Endothelial cell of umbilical vein (primary cell): ENCODE measurements around the gene AKNAD1. TPM values are rescaled to one million over a fixed set of nuclear protein-coding genes. Genes with fewer than 3 reads are reported as not detected.

Experiments
- BruUV-seq: library from RNA; stranded (reverse); fragments of 400-500 nt; replicated peaks from 2 replicates; lab custom pipeline; 2021; lab: Mats Ljungman, UMichigan
- CTCF ChIA-PET: fragments of 300-600, 350-600 bp; sonication (Branson Sonifier 250); formaldehyde crosslinking; loops from one replicate; lab custom pipeline; 2021; ENCODE audit warnings: antibody characterized with exemption, inconsistent platforms; lab: Charles Lee
- POLR2A ChIA-PET: fragments of 300-600, 350-600 bp; sonication (Branson Sonifier 250); formaldehyde crosslinking; loops from one replicate; lab custom pipeline; 2021; ENCODE audit warnings: antibody characterized with exemption, inconsistent platforms; lab: Charles Lee
- DNase-seq: peaks from one replicate; pipeline ENCODE4 v3.0.0-alpha.2; 2011; ENCODE audit warnings: low read depth, low spot score
- FAIRE-seq: peaks from 2 replicates; lab custom pipeline; 2011; peaks lifted over from hg19 to GRCh38; lab: Jason Lieb, UNC
- H2AFZ ChIP-seq: 2 replicates; pipeline ENCODE4 v1.6.0; 2012; ENCODE audit warnings: low read depth, low read length, control low read depth, inconsistent platforms
- H3K27ac ChIP-seq: 2 replicates; pipeline ENCODE4 v1.5.1; 2011; ENCODE audit warnings: low read depth, mild to moderate bottlenecking, control low read depth, low read length, moderate library complexity; ENCODE audit not compliant: insufficient read depth
- H3K27me3 ChIP-seq, 2 experiments: 2 replicates each; pipeline versions ENCODE4 v1.6.0 to v1.6.1; 2011; ENCODE audit warnings: low read length in 2 of 2, mixed read lengths in 1 of 2; ENCODE audit not compliant: control insufficient read depth in 2 of 2, insufficient read depth in 2 of 2
- H3K36me3 ChIP-seq, 2 experiments: 2 replicates in 1 of 2; 3 replicates in 1 of 2; pipeline ENCODE4 v1.5.1; 2011; ENCODE audit warnings: low read length in 2 of 2, mild to moderate bottlenecking in 1 of 2, moderate library complexity in 1 of 2; ENCODE audit not compliant: control insufficient read depth in 2 of 2, insufficient read depth in 2 of 2; ENCODE audit errors: extremely low read depth in 1 of 2
- H3K4me1 ChIP-seq: 3 replicates; pipeline ENCODE4 v1.5.1; 2011; ENCODE audit warnings: mild to moderate bottlenecking, low read length; ENCODE audit not compliant: control insufficient read depth, insufficient read depth; ENCODE audit errors: extremely low read depth
- H3K4me2 ChIP-seq: 2 replicates; pipeline ENCODE4 v1.6.1; 2011; ENCODE audit warnings: low read length, control low read depth, mixed read lengths; ENCODE audit not compliant: insufficient read depth
- H3K4me3 ChIP-seq, 3 experiments: fragments of 200-600 bp in 1 of 3; sonication (generic), shearing (Covaris generic) in 1 of 3; replicated peaks in 1 of 3; 2 replicates each; pipeline ENCODE4 v1.5.1; 2011 to 2016; ENCODE audit warnings: control low read depth in 3 of 3, low read length in 3 of 3, mild to moderate bottlenecking in 2 of 3, inconsistent platforms in 1 of 3, low read depth in 1 of 3, moderate library complexity in 1 of 3; ENCODE audit not compliant: insufficient read depth in 1 of 3
- H3K79me2 ChIP-seq: 2 replicates; pipeline ENCODE4 v1.6.0; 2012; ENCODE audit warnings: low read length, inconsistent platforms; ENCODE audit not compliant: control insufficient read depth, insufficient read depth
- H3K9ac ChIP-seq: replicated peaks from 2 replicates; pipeline ENCODE3; 2011; ENCODE audit warnings: low read length, control low read depth; ENCODE audit not compliant: insufficient read depth; ENCODE audit errors: extremely low read depth
- H3K9me1 ChIP-seq: replicated peaks from 3 replicates; pipeline ENCODE4 v1.6.0; 2011; ENCODE audit warnings: mild to moderate bottlenecking, low read length; ENCODE audit not compliant: control insufficient read depth, insufficient read depth; ENCODE audit errors: extremely low read depth
- H3K9me3 ChIP-seq: replicated peaks from 2 replicates; pipeline ENCODE4 v1.5.1; 2012; ENCODE audit warnings: low read length, inconsistent platforms; ENCODE audit not compliant: control insufficient read depth, insufficient read depth
- H4K20me1 ChIP-seq: replicated peaks from 2 replicates; pipeline ENCODE3; 2011; ENCODE audit warnings: mild to moderate bottlenecking, low read length; ENCODE audit not compliant: control insufficient read depth, insufficient read depth; ENCODE audit errors: extremely low read depth
- CTCF ChIP-seq, 2 donors: IDR thresholded peaks; 1 replicate in 1 of 2; 2 replicates in 1 of 2; pipeline ENCODE4 v1.5.1; 2011; ENCODE audit warnings: low read length in 2 of 2, mild to moderate bottlenecking in 2 of 2, moderate library complexity in 2 of 2, control low read depth in 1 of 2, inconsistent platforms in 1 of 2, low read depth in 1 of 2; ENCODE audit not compliant: insufficient read depth in 1 of 2; ENCODE audit errors: extremely low read depth in 1 of 2
- FOS ChIP-seq: IDR thresholded peaks from 2 replicates; pipeline ENCODE4 v1.6.1; 2011; ENCODE audit warnings: mild to moderate bottlenecking, low read length, moderate library complexity, borderline replicate concordance; ENCODE audit not compliant: insufficient read depth
- MAX ChIP-seq: IDR thresholded peaks from 2 replicates; pipeline ENCODE4 v1.6.1; 2011; ENCODE audit not compliant: insufficient read depth, insufficient read length
- dilution Hi-C: fragments of 300-500 bp; cut with MboI; formaldehyde crosslinking; loops from one replicate; pipeline ENCODE4 v1.15.0; 2019; ENCODE audit warnings: low sequenced_read_pairs; ENCODE audit not compliant: extremely low pct_ligation_motif_present
- intact Hi-C: fragments of 100-400 bp; cut with micrococcal nuclease; formaldehyde crosslinking; loops from one replicate; pipeline ENCODE4 v1.10.0; 2022
- polyA plus RNA-seq, 4 experiments: library from polyadenylated mRNA; depleted of rRNA in 3 of 4; stranded (reverse) in 3 of 4; unstranded in 1 of 4; fragments of >200 nt; gene quantifications; 2 replicates each; pipeline versions ENCODE4 v1.2.1 to v1.2.3, GENCODE V29; 2011 to 2012; ENCODE audit warnings: missing spikeins in 1 of 4
- total RNA-seq: library from RNA; stranded (reverse); gene quantifications from 2 replicates; pipeline ENCODE4 v1.2.3, GENCODE V29; 2021

Gene AKNAD1
- total and polyA plus RNA-seq, 2 donors (not counting 3 experiments of a cell fraction or from before 2014, with no cell fraction given) = not detected

- DNase-seq = peak; percentile 70
- no peaks in the 10 kb centered on the region for H4K20me1 ChIP-seq
- H3K4me1 ChIP-seq = peaks cover 29% of the 10 kb centered on the region
- no peaks in the 10 kb centered on the region for H3K9me1 ChIP-seq
- no peaks in the 10 kb centered on the region for H3K36me3 ChIP-seq
- intact Hi-C loops (loop anchor here (1.0 to 2.0 kb wide), 3 partner anchors 49 to 136 kb away; partner anchors contain the start of gene PRPF38B), dilution Hi-C loops (no loop called here)
- H3K79me2 ChIP-seq = no peaks in the 10 kb centered on the region
- no TSS peak for BruUV-seq
- TF ChIP-seq MAX (peak; percentile 77), CTCF (IDR thresholded peaks at IDR 0.05; ENCODE audit: extremely low read depth in 1 of 2, insufficient read depth in 1 of 2, low read depth in 1 of 2, low read length in 2 of 2) (peak; percentile 64 to 74), FOS (no peak)
- no peak overlapping the region for H3K9ac ChIP-seq
- no peak overlapping the region for H3K27ac ChIP-seq
- FAIRE-seq = peak; percentile 79
- no peaks in the 10 kb centered on the region for H3K9me3 ChIP-seq
- H2AFZ ChIP-seq = no peak overlapping the region
- ChIA-PET CTCF (interaction anchor here (0.9 to 11.0 kb wide), 17 partner anchors 8 to 284 kb away, joined by 3 to 247 read pairs (median 4); partner anchors contain the start of gene GPSM2), POLR2A (no interaction called here)
- H3K4me2 ChIP-seq = no peak overlapping the region
- peaks cover 0 to under 1% of the 10 kb centered on the region in 2 experiments for H3K27me3 ChIP-seq
- H3K4me3 ChIP-seq = no peak overlapping the region
Measured at GRCh38 chr1:108828074-108828961, 28.6 kb downstream of the AKNAD1 start.
